OCI-LY1 (cell line): ENCODE data around the gene PAK2.

Experiments
- H2AFZ ChIP-seq: fragments of 200-600 bp; sonication (generic), shearing (Covaris generic); 2 replicates; pipeline ENCODE4 v1.6.0; 2014; ENCODE audit warnings: antibody characterized with exemption, mild to moderate bottlenecking, low read length
- H3F3A ChIP-seq: fragments of 200-600 bp; sonication (generic), shearing (Covaris generic); 2 replicates; pipeline ENCODE4 v1.6.0; 2014; ENCODE audit warnings: mild to moderate bottlenecking, antibody characterized with exemption, low read length, moderate library complexity; ENCODE audit not compliant: insufficient read depth
- H3K27ac ChIP-seq: fragments of 200-600 bp; sonication (generic); 2 replicates; pipeline ENCODE4 v1.5.1; 2014; ENCODE audit warnings: low read length, mixed run types, mild to moderate bottlenecking, low read depth; ENCODE audit not compliant: poor library complexity, severe bottlenecking
- H3K27me3 ChIP-seq: fragments of 200-600 bp; sonication (generic); 2 replicates; pipeline ENCODE4 v1.6.0; 2014; ENCODE audit warnings: antibody characterized with exemption, mild to moderate bottlenecking, low read length, moderate library complexity; ENCODE audit not compliant: insufficient read depth
- H3K36me3 ChIP-seq: fragments of 200-600 bp; sonication (generic); 2 replicates; pipeline ENCODE4 v1.6.1; 2014; ENCODE audit warnings: mild to moderate bottlenecking, antibody characterized with exemption, low read length, moderate library complexity, mixed read lengths; ENCODE audit not compliant: insufficient read depth
- H3K4me1 ChIP-seq: fragments of 200-600 bp; sonication (generic); 2 replicates; pipeline ENCODE4 v1.5.1; 2014; ENCODE audit warnings: mild to moderate bottlenecking, low read length, moderate library complexity; ENCODE audit not compliant: insufficient read depth, severe bottlenecking
- H3K4me2 ChIP-seq: fragments of 200-600 bp; sonication (generic), shearing (Covaris generic); 2 replicates; pipeline ENCODE4 v1.6.1; 2014; ENCODE audit warnings: low read length
- H3K4me3 ChIP-seq: fragments of 200-600 bp; sonication (generic); 2 replicates; pipeline ENCODE4 v1.5.1; 2014; ENCODE audit warnings: low read length, low read depth, mild to moderate bottlenecking, mixed read lengths; ENCODE audit not compliant: poor library complexity, severe bottlenecking
- H3K79me2 ChIP-seq: fragments of 200-600 bp; shearing (Covaris generic); 2 replicates; pipeline ENCODE4 v1.6.1; 2016; ENCODE audit warnings: mixed run types, low read length, mixed read lengths; ENCODE audit not compliant: insufficient read depth
- H3K9ac ChIP-seq: fragments of 200-600 bp; sonication (generic), shearing (Covaris generic); 2 replicates; pipeline ENCODE4 v1.6.1; 2014; ENCODE audit warnings: mild to moderate bottlenecking, low read length, mixed read lengths
- H3K9me2 ChIP-seq: fragments of 200-600 bp; sonication (generic), shearing (Covaris generic); 2 replicates; pipeline ENCODE4 v1.6.1; 2014; ENCODE audit warnings: low read depth, mild to moderate bottlenecking, low read length, mixed read lengths
- H3K9me3 ChIP-seq: fragments of 200-600 bp; shearing (Covaris generic); 2 replicates; pipeline ENCODE4 v1.6.1; 2014; ENCODE audit warnings: low read length, mixed read lengths
- H4K20me1 ChIP-seq: fragments of 200-600 bp; sonication (generic), shearing (Covaris generic); 2 replicates; pipeline ENCODE4 v1.6.0; 2016; ENCODE audit warnings: mild to moderate bottlenecking, low read length; ENCODE audit not compliant: insufficient read depth
- EZH2 ChIP-seq: fragments of 200-600 bp; sonication (generic), shearing (Covaris generic); IDR thresholded peaks from 2 replicates; pipeline ENCODE4 v1.8.0; 2017; ENCODE audit warnings: borderline replicate concordance, mixed run types, mild to moderate bottlenecking, antibody characterized with exemption, low read length, moderate library complexity, mixed read lengths
- TF ChIP-seq, protein P1 (sequence below): fragments of 200-600 bp; sonication (generic), shearing (Covaris generic); IDR thresholded peaks from 2 replicates; pipeline ENCODE4 v1.5.1; 2017; ENCODE audit warnings: mild to moderate bottlenecking, antibody characterized with exemption, low read length, moderate library complexity, mixed read lengths

Gene PAK2

DNA sequence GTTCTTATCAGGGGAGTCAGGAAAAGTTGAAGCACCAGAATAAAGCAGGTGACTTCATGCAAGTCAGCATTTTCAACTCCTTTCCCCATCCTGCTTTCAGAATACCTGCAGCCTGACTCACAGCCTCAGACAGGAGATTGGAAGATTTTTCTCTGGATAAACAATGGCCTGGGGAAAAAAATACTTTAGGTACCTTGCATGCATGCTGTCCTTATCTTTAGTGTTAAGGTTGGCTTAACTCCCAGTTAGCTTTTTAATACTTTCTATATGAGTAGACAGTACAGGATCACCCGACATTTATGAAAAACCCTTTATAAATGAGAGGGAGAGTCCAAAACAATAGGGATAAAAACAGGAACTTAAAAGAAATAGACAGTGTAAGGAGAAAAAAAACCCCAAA lies 53.6 kb downstream of the PAK2 start:
- 0 out of 2 replicates have a peak, but pooled peaks cover 12% of the 10 kb centered on the region for H3K79me2 ChIP-seq
- no peak overlapping the region for H2AFZ ChIP-seq
- H3K9ac ChIP-seq: no peak overlapping the region
- H3K4me2 ChIP-seq: no peak overlapping the region
- H3K9me2 ChIP-seq: no peaks in the 10 kb centered on the region
- no peaks in the 10 kb centered on the region; the same call in 1 of the 2 replicates for H3F3A ChIP-seq
- peaks cover 46% of the 10 kb centered on the region for H3K9me3 ChIP-seq
- H3K27ac ChIP-seq: no peak overlapping the region
- TF ChIP-seq, protein P1, sequence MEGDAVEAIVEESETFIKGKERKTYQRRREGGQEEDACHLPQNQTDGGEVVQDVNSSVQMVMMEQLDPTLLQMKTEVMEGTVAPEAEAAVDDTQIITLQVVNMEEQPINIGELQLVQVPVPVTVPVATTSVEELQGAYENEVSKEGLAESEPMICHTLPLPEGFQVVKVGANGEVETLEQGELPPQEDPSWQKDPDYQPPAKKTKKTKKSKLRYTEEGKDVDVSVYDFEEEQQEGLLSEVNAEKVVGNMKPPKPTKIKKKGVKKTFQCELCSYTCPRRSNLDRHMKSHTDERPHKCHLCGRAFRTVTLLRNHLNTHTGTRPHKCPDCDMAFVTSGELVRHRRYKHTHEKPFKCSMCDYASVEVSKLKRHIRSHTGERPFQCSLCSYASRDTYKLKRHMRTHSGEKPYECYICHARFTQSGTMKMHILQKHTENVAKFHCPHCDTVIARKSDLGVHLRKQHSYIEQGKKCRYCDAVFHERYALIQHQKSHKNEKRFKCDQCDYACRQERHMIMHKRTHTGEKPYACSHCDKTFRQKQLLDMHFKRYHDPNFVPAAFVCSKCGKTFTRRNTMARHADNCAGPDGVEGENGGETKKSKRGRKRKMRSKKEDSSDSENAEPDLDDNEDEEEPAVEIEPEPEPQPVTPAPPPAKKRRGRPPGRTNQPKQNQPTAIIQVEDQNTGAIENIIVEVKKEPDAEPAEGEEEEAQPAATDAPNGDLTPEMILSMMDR: no peak
- TF ChIP-seq EZH2: no peak
- no peaks in the 10 kb centered on the region for H3K4me1 ChIP-seq
- H3K36me3 ChIP-seq: peaks cover 77% of the 10 kb centered on the region
- no peaks in the 10 kb centered on the region for H3K27me3 ChIP-seq
- no peaks in the 10 kb centered on the region for H4K20me1 ChIP-seq
- no peak overlapping the region for H3K4me3 ChIP-seq

DNA sequence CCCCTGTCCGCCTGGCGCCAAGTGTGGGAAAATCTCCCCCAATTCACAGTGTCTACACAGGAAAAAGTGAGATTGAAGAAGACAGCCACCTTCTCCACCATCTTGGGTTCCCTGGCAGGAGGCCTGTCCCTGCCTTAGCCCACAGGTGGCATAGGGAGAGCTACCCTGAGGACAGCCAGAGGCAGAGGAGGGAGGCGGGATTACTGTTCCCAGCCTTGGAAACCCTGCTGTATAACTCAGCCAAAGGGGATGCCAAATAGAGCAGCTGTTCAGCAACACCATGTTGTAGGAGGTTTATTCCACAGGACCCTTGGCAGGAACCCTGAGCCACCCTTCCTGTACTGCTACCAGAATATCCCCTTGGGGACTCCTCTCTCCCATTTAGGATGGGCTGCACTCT lies 54.8 kb downstream of the PAK2 start:
- H3K9me3 ChIP-seq: peaks cover 36% of the 10 kb centered on the region
- no peaks in the 10 kb centered on the region for H3K9me2 ChIP-seq
- H3K9ac ChIP-seq: no peak overlapping the region
- H3K4me2 ChIP-seq: no peak overlapping the region
- no peak overlapping the region for H3K4me3 ChIP-seq
- H3F3A ChIP-seq: no peaks in the 10 kb centered on the region; the same call in 1 of the 2 replicates
- H3K27me3 ChIP-seq: no peaks in the 10 kb centered on the region
- H3K36me3 ChIP-seq: peaks cover 67% of the 10 kb centered on the region
- TF ChIP-seq EZH2: no peak
- TF ChIP-seq, protein P1: no peak
- peaks cover 2% of the 10 kb centered on the region for H3K4me1 ChIP-seq
- H4K20me1 ChIP-seq: no peaks in the 10 kb centered on the region
- H3K27ac ChIP-seq: no peak overlapping the region
- no peak overlapping the region for H2AFZ ChIP-seq
- 0 out of 2 replicates have a peak, but pooled peaks cover 5% of the 10 kb centered on the region for H3K79me2 ChIP-seq

DNA sequence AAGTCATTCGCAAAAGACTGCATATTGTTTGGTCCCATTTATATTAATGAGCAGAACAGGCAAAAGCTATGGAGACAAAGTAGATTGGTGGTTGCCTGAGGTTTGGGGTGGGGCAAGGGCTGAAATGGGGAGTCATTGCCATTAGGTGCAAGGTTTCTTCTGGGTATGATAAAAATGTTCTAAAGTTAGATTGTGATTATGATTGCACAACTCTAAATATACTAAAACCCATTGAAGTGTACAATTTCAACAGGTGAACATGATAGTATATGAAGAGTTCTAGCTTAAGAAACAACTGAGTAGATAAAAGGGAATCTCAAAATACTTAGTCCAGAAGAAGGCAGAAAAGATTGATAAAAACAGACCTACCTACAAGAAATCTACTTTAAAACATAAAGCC lies 56.7 kb downstream of the PAK2 start:
- H3K4me3 ChIP-seq: no peak overlapping the region
- H3K9me3 ChIP-seq: peaks cover 21% of the 10 kb centered on the region
- peaks cover 52% of the 10 kb centered on the region for H3K36me3 ChIP-seq
- no peaks in the 10 kb centered on the region for H4K20me1 ChIP-seq
- H3K4me1 ChIP-seq: peaks cover 21% of the 10 kb centered on the region
- H3F3A ChIP-seq: no peaks in the 10 kb centered on the region; the same call in 1 of the 2 replicates
- H3K27me3 ChIP-seq: no peaks in the 10 kb centered on the region
- no peak for TF ChIP-seq EZH2
- TF ChIP-seq, protein P1: no peak
- no peaks in the 10 kb centered on the region for H3K9me2 ChIP-seq
- no peak overlapping the region for H2AFZ ChIP-seq
- peaks cover 4% of the 10 kb centered on the region; the same call in 1 of the 2 replicates for H3K79me2 ChIP-seq
- no peak overlapping the region for H3K27ac ChIP-seq
- no peak overlapping the region for H3K9ac ChIP-seq
- H3K4me2 ChIP-seq: no peak overlapping the region
